GM21717 (cell line): ENCODE measurements around the gene SEPSECS.
"Not testable (repeated sequence)": the region's sequence is repeated elsewhere in the genome, so short reads cannot be mapped to it uniquely, and the experiment has no call there.

Experiments used
- ATAC-seq: cut with Tn5 transposase; IDR thresholded peaks from one replicate; pipeline ENCODE4 v1.9.1; 2021; ENCODE audit warnings: mild to moderate bottlenecking, moderate library complexity; ENCODE audit not compliant: unreplicated experiment

The SEPSECS gene

DNA sequence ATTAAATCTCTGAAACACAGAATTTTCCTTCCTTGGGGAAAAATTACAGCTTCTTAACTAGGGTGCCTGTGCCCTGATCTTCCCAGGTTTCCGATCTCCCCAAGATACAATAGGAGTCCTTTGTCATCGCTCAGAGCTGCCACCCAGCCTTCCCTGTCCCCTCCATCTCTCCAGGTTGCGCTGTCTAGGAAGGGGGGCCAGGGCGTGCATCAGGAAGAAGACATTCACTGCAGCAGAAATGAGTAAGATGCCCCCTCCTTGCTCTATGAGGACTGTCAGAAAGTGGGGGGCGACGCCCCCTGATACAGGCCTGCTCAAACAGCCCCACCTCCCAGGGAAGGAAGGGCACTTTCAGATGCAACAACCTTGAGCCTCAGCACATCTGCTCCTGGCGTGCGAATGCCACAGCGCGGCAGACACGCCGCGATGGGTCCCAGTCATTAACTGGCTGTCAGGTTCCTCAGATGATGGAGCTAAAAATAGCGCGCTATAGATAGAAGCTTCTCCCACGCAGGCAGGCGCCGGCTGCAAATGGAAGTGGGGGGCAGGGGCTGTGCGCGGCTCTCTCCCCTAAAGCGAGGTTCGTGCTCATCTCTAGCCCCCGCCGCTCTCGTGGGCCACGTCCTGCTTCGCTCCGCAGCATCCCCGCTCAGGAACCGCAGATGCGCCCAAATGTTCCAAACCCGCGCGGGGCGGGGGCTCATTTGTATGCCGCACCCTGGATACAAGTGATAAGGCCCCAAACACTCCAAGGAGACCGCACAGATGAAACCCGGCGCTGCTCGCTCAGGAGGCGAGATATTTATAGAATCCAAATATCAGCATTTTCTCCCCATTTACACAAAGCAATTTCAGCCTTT lies 71.9 kb downstream of the SEPSECS start:
- no peak for ATAC-seq

DNA sequence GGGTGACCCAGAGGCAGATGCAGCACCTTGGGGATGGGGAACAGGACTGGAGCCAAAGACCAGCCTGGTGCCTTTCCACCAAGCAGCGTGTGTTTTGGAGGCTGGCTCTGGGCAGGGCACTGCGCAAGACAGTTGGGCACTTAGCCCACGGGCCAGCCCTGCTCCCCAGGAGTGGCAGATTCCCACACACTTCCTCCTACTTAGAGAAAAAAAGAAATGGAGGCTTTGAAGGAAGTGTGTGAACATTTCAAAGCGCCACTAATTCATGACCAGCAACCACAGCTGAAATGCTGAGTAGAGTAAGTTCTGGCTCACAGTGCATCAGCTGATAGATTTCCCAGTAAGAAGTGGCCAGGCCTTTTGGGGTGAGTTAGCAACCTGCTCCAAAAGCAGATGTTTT lies 74.6 kb downstream of the SEPSECS start:
- no peak for ATAC-seq

GRCh38 chr4:25083441-25083840 lies 76.8 kb downstream of the SEPSECS start:
- not testable (repeated sequence) for ATAC-seq

GRCh38 chr4:25081866-25082471 lies 78.3 kb downstream of the SEPSECS start:
- no peak for ATAC-seq

DNA sequence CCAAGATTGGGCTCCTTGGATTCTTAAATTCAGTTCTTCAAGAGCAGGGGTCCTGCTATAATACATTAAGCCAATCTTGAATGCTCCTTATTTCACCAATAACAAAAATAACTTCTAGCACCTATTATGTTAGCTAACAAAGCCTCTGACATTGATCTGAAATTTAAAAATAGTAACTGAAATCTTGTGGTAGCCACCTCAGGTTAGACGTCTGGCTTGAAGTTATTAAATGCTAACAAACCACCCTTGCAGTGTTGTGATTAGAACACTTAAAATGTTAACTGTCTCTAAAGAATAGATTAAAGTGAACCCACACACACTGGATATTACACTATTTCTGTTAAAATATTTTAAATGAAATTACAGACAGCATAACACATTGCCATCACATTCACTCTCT lies 79.7 kb downstream of the SEPSECS start:
- no peak for ATAC-seq

GRCh38 chr4:25078523-25078922 lies 81.7 kb downstream of the SEPSECS start:
- no peak for ATAC-seq

DNA sequence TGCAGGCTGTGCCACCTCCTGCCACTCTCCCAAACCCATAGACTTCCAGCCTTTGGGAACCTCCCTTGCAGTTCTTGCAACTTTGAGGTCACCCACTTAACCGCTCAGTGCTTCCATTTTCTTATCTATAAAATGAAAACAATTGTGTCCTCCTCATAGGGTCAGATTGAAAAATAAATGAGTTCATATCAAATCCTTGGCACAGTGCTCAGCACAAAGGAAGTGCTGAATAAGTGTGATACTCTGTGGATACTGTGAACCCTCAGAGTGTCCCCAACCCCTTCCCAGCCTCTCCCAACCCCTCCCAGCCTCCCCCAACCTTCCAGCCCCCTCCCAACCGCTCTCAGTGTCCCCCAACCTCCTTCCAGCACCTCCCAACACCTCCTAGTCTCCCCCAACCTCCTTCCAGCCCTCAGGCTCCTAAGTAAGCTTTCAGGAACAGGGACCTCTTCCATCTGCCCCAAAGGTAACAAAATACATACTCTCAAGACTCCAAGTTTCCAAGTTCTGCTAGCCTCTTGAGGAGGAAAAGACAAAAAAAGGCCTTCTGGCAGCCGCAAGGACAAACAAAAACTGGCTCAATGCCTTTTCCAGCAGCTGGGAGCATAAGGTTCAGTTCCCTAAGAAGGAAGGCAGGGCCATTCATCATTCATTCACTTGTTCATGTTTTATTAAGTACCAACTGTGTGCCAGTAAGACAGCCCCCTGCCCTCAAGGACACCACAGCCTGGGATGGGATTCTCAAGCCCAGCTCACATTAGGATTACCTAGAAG lies 83.4 kb downstream of the SEPSECS start:
- no peak for ATAC-seq

DNA sequence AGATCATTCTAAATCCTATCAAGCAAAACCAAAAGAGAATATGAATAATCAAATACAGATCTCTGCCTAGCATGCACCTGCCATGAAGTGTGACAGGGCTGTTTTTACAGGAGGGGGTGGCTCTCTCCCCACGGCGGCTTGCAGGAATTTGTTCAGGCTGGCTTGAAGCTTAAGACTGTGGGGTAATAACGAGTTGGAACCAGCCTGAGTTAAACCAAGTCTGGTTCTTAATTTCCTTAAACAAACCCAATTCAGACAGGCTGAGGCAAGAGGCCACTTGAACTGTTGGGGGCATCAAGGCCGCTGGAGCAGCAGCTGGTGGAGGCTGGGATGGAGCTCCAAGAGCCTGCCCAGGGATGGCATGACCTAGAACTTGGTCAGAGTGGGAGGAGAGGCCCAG lies 84.4 kb downstream of the SEPSECS start:
- ATAC-seq: no peak

DNA sequence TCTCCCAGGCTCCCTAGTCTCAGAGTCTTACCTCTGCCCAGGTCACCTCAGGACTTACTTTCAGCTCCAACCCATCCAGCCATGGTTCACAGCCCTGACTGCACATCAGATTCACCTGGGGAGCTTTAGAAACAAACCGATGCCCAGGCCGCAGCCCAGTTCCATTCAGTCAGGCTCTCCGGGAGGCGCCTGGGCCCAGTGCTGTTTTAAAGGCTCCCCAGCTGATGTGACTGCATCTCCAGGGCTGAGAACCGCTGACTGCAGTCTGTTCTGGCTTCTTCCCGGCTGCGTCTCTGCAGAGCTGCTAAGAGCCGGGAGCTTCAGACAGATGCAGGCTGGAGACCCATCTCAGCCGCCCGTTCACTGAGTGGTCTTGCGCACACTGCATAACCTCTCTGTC lies 85.1 kb downstream of the SEPSECS start:
- no peak for ATAC-seq

DNA sequence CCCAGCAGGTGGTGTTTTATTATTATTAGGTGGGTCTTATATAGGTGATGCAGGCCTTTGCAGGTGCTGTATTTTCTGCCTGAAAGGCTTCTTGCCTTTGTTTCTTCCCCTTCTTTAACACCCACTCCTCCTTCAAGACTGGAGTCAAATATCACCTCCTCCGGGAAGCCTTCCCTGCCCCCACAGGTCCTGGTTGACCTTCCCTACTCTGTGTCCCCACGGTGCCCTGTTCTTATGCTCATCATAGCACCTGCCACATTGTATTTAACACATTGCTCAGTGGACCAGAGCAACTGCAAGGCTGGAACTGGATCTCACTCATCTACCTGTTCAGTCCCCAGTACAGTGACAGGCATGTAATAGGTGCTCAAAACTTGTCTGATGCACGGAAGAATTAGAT lies 89.7 kb downstream of the SEPSECS start:
- no peak for ATAC-seq
